NCI-H345 treated with DMSO at 0.1 percent for 48 hours (cell line): Measurements from ENCODE around the gene TM2D3.

ENCODE experiments used
- DNase-seq: peaks from one replicate; lab custom pipeline; 2025; ENCODE audit not compliant: unreplicated experiment; lab: John Stamatoyannopoulos, UW

The TM2D3 gene

GRCh38 chr15:101625980-101626379 is 26.2 kb downstream of the TM2D3 start:
- DNase-seq, result no peak

DNA sequence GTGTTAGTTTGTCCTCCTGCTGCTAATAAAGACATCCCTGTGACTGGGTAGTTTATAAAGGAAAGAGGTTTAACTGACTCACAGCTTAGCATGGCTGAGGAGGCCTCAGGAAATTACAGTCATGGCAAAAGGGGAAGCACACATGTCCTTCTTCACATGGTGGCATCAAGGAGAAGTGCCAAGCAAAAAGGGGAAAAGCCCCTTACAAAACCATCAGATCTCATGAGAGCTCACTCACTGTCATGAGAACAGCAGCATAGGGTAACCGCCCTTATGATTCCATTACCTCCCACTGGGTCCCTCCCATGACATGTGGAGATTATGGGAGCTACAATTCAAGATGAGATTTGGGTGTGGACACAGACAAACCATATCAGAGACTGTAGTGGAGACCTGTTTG is 27.0 kb downstream of the TM2D3 start:
- DNase-seq, result no peak

GRCh38 chr15:101623367-101624304 is 28.5 kb downstream of the TM2D3 start:
- no peak for DNase-seq

GRCh38 chr15:101621961-101622360 is 30.2 kb downstream of the TM2D3 start:
- no peak for DNase-seq

DNA sequence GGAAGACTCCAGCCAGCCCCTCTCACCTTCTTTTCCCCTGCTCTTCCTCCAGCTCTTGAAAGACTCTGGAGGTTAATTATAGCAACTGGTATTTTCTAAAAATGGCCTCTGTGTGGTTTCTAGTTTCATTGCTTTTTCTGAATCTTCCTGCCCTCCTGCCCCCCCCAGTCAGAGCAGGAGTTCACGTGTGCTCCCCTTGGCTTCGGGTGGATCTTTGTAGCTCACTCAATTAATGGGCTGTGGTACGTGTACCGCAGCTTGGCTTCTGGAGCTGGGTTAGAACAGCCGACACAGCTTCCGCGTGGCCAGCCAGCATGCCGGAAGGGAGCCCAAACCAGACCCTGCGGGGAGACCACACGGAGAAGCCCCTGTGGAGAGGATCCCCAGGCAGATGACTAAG is 31.5 kb downstream of the TM2D3 start:
- DNase-seq, result no peak

DNA sequence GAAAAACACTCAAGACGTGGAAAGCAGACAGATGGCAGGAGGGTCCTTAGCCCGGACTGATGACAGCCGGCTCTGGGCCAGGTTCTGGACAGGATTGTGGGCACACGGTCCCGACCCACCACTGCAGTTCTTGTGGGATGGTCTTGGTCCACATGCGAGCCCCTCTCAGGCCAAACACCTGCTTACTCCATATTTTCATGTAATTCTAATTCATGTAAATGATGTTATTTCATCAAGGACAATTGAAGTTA is 32.6 kb downstream of the TM2D3 start:
- no peak for DNase-seq

DNA sequence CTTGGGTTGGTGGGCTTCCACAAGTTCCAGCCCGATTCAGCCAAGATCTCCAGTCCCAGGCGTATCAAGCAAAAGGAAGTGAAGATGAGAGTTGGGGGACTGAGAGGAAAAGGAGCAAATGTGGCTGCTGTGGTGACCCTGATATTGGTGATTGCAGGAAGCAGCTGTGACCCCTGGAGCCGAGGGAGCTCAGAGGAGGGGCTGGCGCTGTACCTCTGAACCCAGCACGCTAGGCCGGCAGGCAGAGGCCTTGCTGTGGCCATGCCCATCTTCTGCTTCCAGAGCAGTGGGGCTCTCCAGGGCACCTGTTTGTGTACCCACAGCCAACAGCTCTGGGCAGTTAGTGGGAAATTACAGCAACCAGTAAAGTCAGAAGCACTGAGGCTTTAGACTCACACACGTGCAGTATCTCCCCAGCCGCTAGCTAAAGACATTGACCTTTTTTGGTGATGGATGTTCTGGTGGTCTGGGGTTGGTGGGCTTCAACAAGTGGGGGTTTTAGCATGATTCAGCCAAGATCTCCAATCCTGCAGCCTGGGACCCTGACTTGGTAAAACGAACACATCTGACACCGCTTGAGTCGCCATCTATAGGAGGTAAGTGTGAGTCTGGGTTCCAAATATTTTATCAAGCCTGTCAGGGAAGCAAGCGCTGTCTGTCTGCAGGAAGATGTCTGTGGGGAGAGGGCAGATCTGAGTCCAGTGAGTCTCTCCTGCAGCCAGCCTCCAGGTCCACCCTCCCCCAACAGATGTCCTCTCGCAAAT is 33.1 kb downstream of the TM2D3 start:
- DNase-seq, result no peak

DNA sequence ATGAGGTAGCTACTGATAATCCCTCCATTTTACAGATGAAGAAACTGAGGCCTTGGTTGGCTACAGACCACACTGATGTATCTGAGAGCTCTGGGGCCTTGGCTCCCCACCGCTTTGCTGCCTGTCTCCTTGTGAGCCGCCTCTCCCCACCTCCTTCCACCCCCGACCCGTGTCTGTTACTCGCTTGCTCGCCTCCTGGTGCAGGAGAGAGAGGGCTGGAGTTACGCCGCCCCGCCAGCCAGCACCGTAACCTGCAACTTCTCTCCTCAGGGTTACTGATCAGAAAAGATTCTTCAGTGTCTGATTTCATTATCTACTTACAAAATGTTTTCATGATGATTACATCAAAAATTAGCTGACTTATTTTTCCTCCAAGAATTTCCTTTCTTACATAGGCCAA is 34.1 kb downstream of the TM2D3 start:
- DNase-seq, result no peak

GRCh38 chr15:101617390-101617965 is 34.7 kb downstream of the TM2D3 start:
- no peak for DNase-seq

DNA sequence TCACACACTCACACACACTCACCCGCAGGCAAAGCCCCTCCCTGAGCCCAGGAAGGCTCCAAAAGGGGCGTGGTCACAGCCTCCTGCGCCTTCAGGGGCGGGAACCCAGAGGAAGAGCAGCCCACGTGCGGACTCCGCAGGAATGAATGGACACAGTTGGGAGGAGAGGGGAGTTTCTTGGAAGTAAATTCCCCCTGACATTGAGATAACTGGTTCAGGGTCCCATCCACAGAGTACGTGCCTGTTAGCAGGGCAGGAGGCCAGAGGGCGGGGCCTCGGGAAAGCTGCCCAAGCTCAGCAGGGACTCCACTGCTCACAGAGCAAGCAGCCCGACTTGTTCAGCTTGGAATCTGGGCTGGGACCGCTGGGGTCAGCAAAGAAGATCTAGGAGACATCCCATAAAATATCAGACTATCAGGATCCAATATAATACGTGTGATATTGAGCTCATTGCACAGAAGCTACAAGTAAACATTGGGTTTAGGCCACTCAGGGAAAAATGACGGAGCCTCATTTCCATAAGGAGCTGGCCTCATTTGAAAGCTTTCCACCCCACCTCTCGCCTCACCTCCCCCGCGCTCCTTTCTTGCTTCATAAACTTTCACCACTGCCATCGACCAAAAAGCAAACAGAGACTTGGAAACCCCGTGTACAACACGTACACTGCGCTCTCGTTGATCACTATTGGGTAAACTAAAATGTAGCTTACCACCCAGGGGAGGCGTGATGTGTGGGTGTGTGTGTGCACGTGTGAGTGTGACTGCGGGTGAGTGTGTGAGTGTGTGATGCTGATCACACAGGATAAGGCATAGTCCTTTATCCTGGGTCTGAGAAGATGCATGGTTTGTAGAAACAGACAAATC is 36.0 kb downstream of the TM2D3 start:
- DNase-seq, result peak; percentile 18

DNA sequence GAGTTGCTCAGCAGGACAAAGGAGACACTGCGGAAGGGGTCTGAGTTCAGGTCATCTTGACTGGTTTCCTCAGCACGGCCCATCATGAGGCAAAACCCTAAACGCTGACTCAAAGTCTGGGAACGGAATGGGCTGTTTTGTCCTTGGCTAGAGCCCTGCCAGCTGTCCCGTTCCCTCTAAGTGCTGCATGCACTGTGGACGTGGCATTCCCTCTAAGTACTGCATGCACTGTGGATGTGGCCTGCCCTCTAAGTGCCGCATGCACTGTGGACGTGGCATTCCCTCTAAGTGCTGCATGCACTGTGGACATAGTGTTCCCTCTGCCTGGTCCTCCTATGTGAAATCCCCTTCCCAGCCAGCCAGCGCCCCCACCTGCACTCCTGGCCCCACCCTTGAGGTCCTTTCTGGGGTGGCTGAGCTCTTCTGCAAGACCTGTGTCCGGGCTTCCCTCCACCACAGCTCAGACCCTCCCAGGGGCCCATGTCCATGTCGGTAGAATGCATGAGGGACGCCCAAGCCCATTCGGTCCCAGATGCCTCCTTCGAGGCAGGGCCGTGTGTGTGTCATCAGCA is 36.7 kb downstream of the TM2D3 start:
- DNase-seq, result no peak

DNA sequence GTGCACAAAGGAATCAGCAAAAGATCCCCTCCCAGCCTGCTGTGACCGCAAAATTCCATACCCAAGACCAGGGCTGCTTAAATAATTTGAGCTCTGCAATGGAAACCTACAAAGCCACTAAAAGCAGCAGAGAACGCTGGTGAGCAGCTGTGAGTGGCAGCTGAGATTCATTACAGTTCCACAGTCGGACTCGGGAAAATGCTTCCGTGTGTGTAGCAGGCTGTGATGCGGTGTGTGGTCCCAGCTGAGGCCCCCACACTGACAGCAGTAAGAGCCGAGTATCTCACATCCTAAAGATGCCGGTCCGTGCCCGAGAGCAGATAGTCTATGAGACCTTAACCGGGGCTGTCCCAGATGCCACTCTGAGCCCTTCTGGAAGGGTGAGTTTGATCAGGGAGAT is 37.4 kb downstream of the TM2D3 start:
- DNase-seq, result no peak

GRCh38 chr15:101614001-101614585 is 38.1 kb downstream of the TM2D3 start:
- no peak for DNase-seq

DNA sequence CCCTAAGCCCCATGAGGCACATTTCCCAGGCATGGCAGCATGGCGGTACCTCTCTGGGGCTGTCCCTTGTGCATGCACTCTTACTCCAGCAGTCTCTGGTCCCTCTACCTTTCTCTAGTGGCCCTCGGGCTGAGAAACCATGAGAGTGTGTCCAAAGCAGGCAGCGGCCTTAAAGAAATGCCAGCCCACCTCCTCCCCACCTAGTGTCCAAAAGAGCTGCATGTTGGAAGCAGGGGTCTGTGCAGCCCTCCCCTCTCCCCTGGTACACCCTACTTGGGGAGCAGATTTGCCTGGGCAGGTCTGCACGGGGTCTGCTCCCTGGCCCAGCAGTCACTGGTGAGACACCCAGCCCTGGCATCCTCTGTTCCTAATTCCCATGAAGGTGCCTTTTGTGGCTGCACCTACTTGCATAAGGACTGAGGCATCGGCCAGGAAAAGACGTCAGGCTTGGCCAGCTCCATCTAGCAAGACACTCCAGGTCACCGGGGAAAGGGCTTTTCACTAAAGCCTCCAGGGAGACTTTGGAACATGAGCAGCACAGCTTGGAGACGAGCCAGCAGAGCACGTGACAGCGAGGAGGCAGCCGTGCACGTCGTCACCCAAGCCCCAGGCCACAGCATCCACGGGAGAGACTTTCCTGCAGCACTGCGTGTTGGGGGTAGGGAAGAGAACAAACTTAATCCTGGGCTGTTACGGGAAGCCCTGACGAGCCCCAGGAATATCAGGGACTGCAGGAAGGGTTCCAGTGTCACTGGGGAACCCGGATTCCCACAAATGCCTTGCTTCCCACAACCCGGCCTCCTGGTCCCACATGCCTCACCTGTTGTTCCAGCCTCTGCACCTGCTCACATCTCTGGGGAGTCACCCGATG is 38.8 kb downstream of the TM2D3 start:
- peak; percentile 28 for DNase-seq

DNA sequence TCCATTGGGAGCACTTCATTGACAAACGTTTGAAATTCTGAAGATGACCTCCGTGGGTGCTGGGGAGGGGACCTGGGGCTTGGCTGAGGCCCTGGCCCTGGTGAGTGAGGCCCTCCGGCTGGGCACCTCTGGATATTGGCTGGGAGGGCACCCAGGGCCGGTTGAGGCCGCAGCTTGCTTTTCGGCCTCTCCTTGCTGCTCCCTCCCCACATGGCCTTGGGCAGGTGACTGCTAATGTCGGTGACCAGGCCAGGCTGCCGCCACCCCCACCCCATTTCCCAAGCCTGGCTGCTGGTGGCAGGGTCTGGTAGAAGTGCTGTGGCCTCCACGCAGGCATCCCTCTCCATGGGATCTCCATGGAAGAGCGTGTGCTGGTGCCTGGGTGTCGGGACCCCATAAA is 39.5 kb downstream of the TM2D3 start:
- DNase-seq, result no peak

DNA sequence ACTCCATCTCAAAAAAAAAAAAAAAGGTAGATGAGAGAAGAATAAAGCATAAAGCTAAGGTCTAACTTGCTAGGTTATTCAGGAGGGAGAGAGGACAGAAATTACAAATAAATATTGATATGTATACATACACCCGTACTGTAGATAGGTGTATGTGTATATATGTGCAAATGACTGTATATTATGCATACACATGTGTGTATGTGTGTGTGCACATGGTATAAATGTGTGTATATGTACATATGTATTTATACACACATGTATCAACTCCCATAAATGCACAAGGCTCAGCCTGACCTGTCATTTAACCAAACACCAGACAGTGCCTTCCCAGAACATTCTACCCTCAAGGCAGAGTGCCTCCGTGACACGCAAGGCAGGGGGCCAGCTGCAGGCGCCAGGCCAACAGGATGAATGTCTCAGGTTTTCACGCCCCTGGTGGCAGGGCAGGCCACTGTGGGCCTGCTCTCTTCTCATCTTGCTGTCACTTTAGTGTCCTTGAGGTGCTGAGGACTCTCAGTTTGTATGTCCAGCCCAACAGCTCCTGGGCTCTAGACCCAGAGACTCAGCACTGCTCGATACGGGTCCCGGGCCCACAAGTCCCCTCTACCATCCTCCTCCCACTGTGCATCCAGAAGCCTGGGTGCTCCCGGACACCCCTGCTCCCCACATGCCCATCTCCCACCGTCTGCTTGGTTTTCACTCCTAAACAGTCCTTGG is 40.4 kb downstream of the TM2D3 start:
- DNase-seq, result no peak

GRCh38 chr15:101611007-101611406 is 41.2 kb downstream of the TM2D3 start:
- no peak for DNase-seq

- no peak for DNase-seq
Observed at GRCh38 chr15:101610611-101611000, 41.6 kb downstream of the TM2D3 start.
